Endodermal cell (in vitro differentiated cells): ENCODE measurements around the gene MOB1A. TPM values are rescaled to one million over a fixed set of nuclear protein-coding genes. Genes with fewer than 3 reads are reported as not detected.
"Not testable (repeated sequence)": the region's sequence is repeated elsewhere in the genome, so short reads cannot be mapped to it uniquely, and the experiment has no call there.

Source experiments
- DNase-seq: peaks from one replicate; pipeline ENCODE4 v3.0.0-alpha.2; 2017
- H3K27ac ChIP-seq: 2 replicates; pipeline ENCODE4 v1.5.1; 2013; ENCODE audit warnings: mild to moderate bottlenecking, low read depth, low read length, moderate library complexity
- H3K27me3 ChIP-seq: 2 replicates; pipeline ENCODE4 v1.6.1; 2013; ENCODE audit warnings: mild to moderate bottlenecking, low read length, moderate library complexity; ENCODE audit not compliant: insufficient read depth, control insufficient read depth, poor library complexity, severe bottlenecking
- H3K36me3 ChIP-seq: 2 replicates; pipeline ENCODE4 v1.7.0; 2013; ENCODE audit warnings: mild to moderate bottlenecking, low read length, moderate library complexity; ENCODE audit not compliant: control insufficient read depth, insufficient read depth
- H3K4me1 ChIP-seq: one replicate; pipeline ENCODE4 v1.7.0; 2013; ENCODE audit warnings: low read length; ENCODE audit not compliant: control insufficient read depth, insufficient read depth
- H3K4me3 ChIP-seq: 2 replicates; pipeline ENCODE4 v1.5.1; 2013; ENCODE audit warnings: mild to moderate bottlenecking, low read length, moderate library complexity
- H3K9ac ChIP-seq: 2 replicates; pipeline ENCODE4 v1.6.1; 2013; ENCODE audit warnings: mild to moderate bottlenecking, low read length, moderate library complexity; ENCODE audit not compliant: poor library complexity, severe bottlenecking; ENCODE audit errors: extremely low read depth
- H3K9me3 ChIP-seq: 2 replicates; pipeline ENCODE4 v1.6.1; 2013; ENCODE audit warnings: mild to moderate bottlenecking, low read length, moderate library complexity; ENCODE audit not compliant: control insufficient read depth
- H3K27ac Mint-ChIP-seq: 2 replicates; pipeline ENCODE4 v1.8.0; 2020; ENCODE audit warnings: mixed read lengths
- H3K27me3 Mint-ChIP-seq: 2 replicates; pipeline ENCODE4 v1.8.0; 2021; ENCODE audit warnings: mild to moderate bottlenecking, mixed read lengths; ENCODE audit not compliant: insufficient read depth
- H3K36me3 Mint-ChIP-seq: 2 replicates; pipeline ENCODE4 v1.8.0; 2020; ENCODE audit warnings: low read depth, mixed read lengths
- H3K4me1 Mint-ChIP-seq: 2 replicates; pipeline ENCODE4 v1.8.0; 2020; ENCODE audit warnings: mixed read lengths
- H3K4me3 Mint-ChIP-seq: 2 replicates; pipeline ENCODE4 v1.8.0; 2020; ENCODE audit warnings: mild to moderate bottlenecking, moderate library complexity, mixed read lengths
- H3K9me3 Mint-ChIP-seq: 2 replicates; pipeline ENCODE4 v1.8.0; 2020; ENCODE audit warnings: mild to moderate bottlenecking, mixed read lengths
- CTCF ChIP-seq: fragments of 200-600 bp; sonication (generic); conservative IDR thresholded peaks from 2 replicates; pipeline ENCODE4 v1.5.0; 2021; ENCODE audit warnings: antibody characterized with exemption, mild to moderate bottlenecking
- WGBS, 2 experiments: methylation state at CpG; one replicate each; pipeline versions ENCODE4 v1.1.5 to v1.1.7; 2013; ENCODE audit warnings: missing lambda C conversion rate in 2 of 2, mixed read lengths in 1 of 2; ENCODE audit not compliant: insufficient coverage in 1 of 2, insufficient read length in 1 of 2; 5-methylcytosine and 5-hydroxymethylcytosine counted together
- total RNA-seq, 2 donors: library from RNA; stranded (reverse); fragmentation: NEBNext Ultra II Directional in 1 of 2; extraction: Animal tissue kit (Norgen Biotek cat#: 25700) in 1 of 2; gene quantifications; 2 replicates in 1 of 2; 3 replicates in 1 of 2; pipeline ENCODE4 v1.2.1, GENCODE V29; 2021

The MOB1A gene
- total RNA-seq, 2 donors from 2014 or later, result 92.3 to 125 TPM

GRCh38 chr2:74191596-74192380 lies 13.1 kb upstream of the MOB1A start:
- Mint-ChIP-seq H3K27me3 (peaks cover under 1% of the 10 kb centered on the region), H3K4me1 (peaks cover 12% of the 10 kb centered on the region), H3K9me3 (no peaks in the 10 kb centered on the region), H3K27ac (peak overlapping the region; percentile 44), H3K36me3 (no peaks in the 10 kb centered on the region), H3K4me3 (no peak overlapping the region)
- no peak overlapping the region for H3K4me3 ChIP-seq
- peak; percentile 46 for DNase-seq
- H3K27me3 ChIP-seq, result no peaks in the 10 kb centered on the region
- no peak overlapping the region for H3K9ac ChIP-seq
- no peak overlapping the region for H3K27ac ChIP-seq
- H3K4me1 ChIP-seq, result peaks cover 3% of the 10 kb centered on the region
- no peaks in the 10 kb centered on the region for H3K36me3 ChIP-seq
- WGBS, 2 experiments, result 88 to 93% methylated on average over 4 to 6 of the region's 6 CpGs
- TF ChIP-seq CTCF, result no peak
- no peaks in the 10 kb centered on the region for H3K9me3 ChIP-seq

DNA sequence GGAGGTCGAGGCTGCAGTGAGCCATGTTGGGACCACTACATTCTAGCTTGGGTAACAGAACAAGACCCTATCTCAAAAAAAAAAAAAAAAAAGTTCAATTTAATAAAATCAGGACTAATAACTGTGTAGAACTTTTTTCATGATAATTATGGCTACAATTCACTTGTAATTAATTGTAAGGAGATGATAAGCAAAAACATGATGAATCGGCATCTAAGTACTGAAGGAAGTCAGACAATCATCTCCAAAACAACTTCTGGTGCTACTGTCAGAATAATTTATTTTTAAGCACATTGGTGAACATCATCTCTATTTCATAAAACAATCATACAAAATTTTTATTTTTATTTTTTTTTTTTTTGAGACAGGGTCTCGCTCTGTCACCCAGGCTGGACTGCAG lies 10.0 kb upstream of the MOB1A start:
- no peaks in the 10 kb centered on the region for H3K27me3 Mint-ChIP-seq
- no peak for TF ChIP-seq CTCF
- no peak overlapping the region for H3K4me3 Mint-ChIP-seq
- no peak for DNase-seq
- no peaks in the 10 kb centered on the region for H3K27me3 ChIP-seq
- no peak overlapping the region for H3K27ac ChIP-seq
- no peaks in the 10 kb centered on the region for H3K36me3 Mint-ChIP-seq
- no peaks in the 10 kb centered on the region for H3K9me3 Mint-ChIP-seq
- H3K9me3 ChIP-seq, result no peaks in the 10 kb centered on the region
- no peak overlapping the region for H3K9ac ChIP-seq
- 97 to 100% methylated on average over 2 to 3 of the region's 3 CpGs for WGBS, 2 experiments
- no peak overlapping the region for H3K27ac Mint-ChIP-seq
- H3K4me1 Mint-ChIP-seq, result peaks cover 9% of the 10 kb centered on the region
- no peaks in the 10 kb centered on the region for H3K4me1 ChIP-seq
- no peak overlapping the region for H3K4me3 ChIP-seq
- no peaks in the 10 kb centered on the region for H3K36me3 ChIP-seq

DNA sequence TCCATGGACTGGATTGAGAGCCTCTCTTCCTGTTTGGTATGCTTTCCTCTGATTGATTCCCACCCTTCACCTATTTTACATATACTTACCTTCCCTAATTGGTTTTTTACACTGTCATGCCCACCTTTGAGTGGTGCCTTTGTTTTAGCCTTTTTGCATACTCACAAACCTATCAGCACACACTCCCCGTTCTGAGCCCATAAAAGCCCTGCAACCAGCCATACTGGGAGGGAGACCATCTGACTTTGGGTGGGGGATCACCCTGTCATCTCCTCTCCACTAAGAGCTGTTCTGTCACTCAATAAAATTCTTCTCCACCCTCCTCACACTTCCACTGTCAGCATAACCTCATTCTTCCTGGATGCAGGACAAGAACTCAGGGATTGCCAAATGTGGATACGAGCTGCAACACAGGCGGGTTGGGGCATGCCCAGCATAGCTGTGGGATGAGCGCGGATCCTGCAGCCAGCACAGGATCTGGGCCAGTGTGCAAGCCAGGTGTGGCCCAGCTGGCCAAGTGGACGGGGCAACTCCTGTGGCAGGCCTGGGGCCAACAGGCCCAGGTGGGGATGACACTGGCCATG lies 9.4 kb upstream of the MOB1A start:
- Histone ChIP-seq H3K4me3 (no peak overlapping the region), H3K9ac (no peak overlapping the region), H3K9me3 (no peaks in the 10 kb centered on the region), H3K27me3 (no peaks in the 10 kb centered on the region), H3K27ac (no peak overlapping the region), H3K4me1 (no peaks in the 10 kb centered on the region), H3K36me3 (no peaks in the 10 kb centered on the region)
- Mint-ChIP-seq H3K4me3 (no peak overlapping the region), H3K27me3 (no peaks in the 10 kb centered on the region), H3K36me3 (no peaks in the 10 kb centered on the region), H3K4me1 (peaks cover 9% of the 10 kb centered on the region), H3K9me3 (no peaks in the 10 kb centered on the region), H3K27ac (peak overlapping the region; percentile 83)
- TF ChIP-seq CTCF, result no peak
- 89 to 92% methylated on average over 5 to 6 of the region's 6 CpGs for WGBS, 2 experiments
- DNase-seq, result peak; percentile 85

DNA sequence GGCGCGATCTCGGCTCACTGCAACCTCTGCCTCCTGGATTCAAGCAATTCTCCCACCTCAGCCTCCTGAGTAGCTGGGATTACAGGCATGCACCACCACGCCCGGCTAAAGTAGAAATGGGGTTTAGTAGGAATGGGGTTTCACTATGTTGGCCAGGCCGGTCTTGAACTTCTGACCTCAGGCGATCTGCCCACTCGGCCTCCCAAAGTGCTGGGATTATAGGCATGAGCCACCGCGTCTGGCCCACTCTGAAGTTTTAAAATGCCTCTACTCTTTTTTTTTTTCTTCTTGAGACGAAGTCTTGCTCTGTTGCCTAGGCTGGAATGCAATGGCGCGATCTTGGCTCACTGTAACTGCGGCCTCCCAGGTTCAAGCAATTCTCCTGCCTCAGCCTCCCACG lies 8.0 kb upstream of the MOB1A start:
- H3K27me3 ChIP-seq, H3K4me1 ChIP-seq, H3K4me3 Mint-ChIP-seq, H3K27me3 Mint-ChIP-seq, H3K4me3 ChIP-seq, H3K9me3 ChIP-seq, H3K9ac ChIP-seq, H3K9me3 Mint-ChIP-seq, H3K36me3 ChIP-seq, H3K27ac ChIP-seq, H3K36me3 Mint-ChIP-seq, H3K4me1 Mint-ChIP-seq, H3K27ac Mint-ChIP-seq, DNase-seq: not testable (repeated sequence)
- 93 to 94% methylated on average over 14 to 15 of the region's 15 CpGs for WGBS, 2 experiments
